Neural cell (in vitro differentiated cells): ENCODE data around the gene UBFD1. TPM values are rescaled to one million over a fixed set of nuclear protein-coding genes. Genes with fewer than 3 reads are reported as not detected.

Experiments
- H2AFZ ChIP-seq: fragments of 200-600, 300-800 bp; sonication (generic), shearing (Covaris generic); 2 replicates; pipeline ENCODE4 v1.6.0; 2014; ENCODE audit warnings: low read depth, mild to moderate bottlenecking, antibody characterized with exemption, low read length, moderate library complexity
- H3F3A ChIP-seq: fragments of 200-600 bp; shearing (Covaris generic); 2 replicates; pipeline ENCODE4 v1.6.1; 2016; ENCODE audit warnings: mild to moderate bottlenecking, moderate library complexity, mixed read lengths, antibody characterized with exemption, low read length; ENCODE audit not compliant: insufficient read depth, poor library complexity, severe bottlenecking
- H3K27ac ChIP-seq: fragments of 200-600, 300-800 bp; sonication (generic), shearing (Covaris generic); 2 replicates; pipeline ENCODE4 v1.5.1; 2014; ENCODE audit warnings: mild to moderate bottlenecking, low read length, moderate library complexity
- H3K27me3 ChIP-seq: fragments of 300-800, 200-600 bp; sonication (generic), shearing (Covaris generic); 2 replicates; pipeline ENCODE4 v1.6.0; 2014; ENCODE audit warnings: mild to moderate bottlenecking, low read depth, low read length, moderate library complexity; ENCODE audit not compliant: insufficient read depth
- H3K36me3 ChIP-seq: fragments of 300-800, 200-600 bp; sonication (generic), shearing (Covaris generic); 2 replicates; pipeline ENCODE4 v1.5.1; 2014; ENCODE audit warnings: mild to moderate bottlenecking, antibody characterized with exemption, low read length, moderate library complexity; ENCODE audit not compliant: insufficient read depth
- H3K4me2 ChIP-seq: fragments of 300-800, 200-600 bp; sonication (generic), shearing (Covaris generic); 2 replicates; pipeline ENCODE4 v1.6.0; 2014; ENCODE audit warnings: mild to moderate bottlenecking, low read length
- H3K4me3 ChIP-seq: fragments of 300-800, 200-600 bp; sonication (generic), shearing (Covaris generic); 2 replicates; pipeline ENCODE4 v1.5.1; 2014; ENCODE audit warnings: mild to moderate bottlenecking, low read length, moderate library complexity
- H3K79me2 ChIP-seq: fragments of 200-600 bp; shearing (Covaris generic); replicated peaks from 2 replicates; pipeline ENCODE4 v1.6.0; 2014; ENCODE audit warnings: mild to moderate bottlenecking, low read length, moderate library complexity; ENCODE audit not compliant: insufficient read depth
- H3K9ac ChIP-seq: fragments of 300-800, 200-600 bp; sonication (generic), shearing (Covaris generic); 2 replicates; pipeline ENCODE4 v1.6.1; 2016; ENCODE audit warnings: mild to moderate bottlenecking, low read length, mixed read lengths
- H3K9me2 ChIP-seq: fragments of 200-600 bp; shearing (Covaris generic); 2 replicates; pipeline ENCODE4 v1.6.1; 2016; ENCODE audit warnings: mild to moderate bottlenecking, low read length, mixed read lengths; ENCODE audit not compliant: insufficient read depth
- H3K9me3 ChIP-seq: fragments of 200-600, 300-800 bp; sonication (generic), shearing (Covaris generic); 2 replicates; pipeline ENCODE4 v1.6.1; 2016; ENCODE audit warnings: mild to moderate bottlenecking, mixed run types, low read length, moderate library complexity, mixed read lengths
- H4K20me1 ChIP-seq: fragments of 200-600 bp; shearing (Covaris generic); 2 replicates; pipeline ENCODE4 v1.6.1; 2016; ENCODE audit warnings: mild to moderate bottlenecking, mixed run types; ENCODE audit not compliant: insufficient read depth
- EP300 ChIP-seq: fragments of 450-650 bp; conservative IDR thresholded peaks from 2 replicates; pipeline ENCODE4 v1.6.1; 2014; ENCODE audit warnings: antibody characterized with exemption, mild to moderate bottlenecking, moderate library complexity; ENCODE audit not compliant: poor library complexity, severe bottlenecking
- EZH2 ChIP-seq: fragments of 200-600, 300-800 bp; shearing (Covaris generic), sonication (generic); IDR thresholded peaks from 2 replicates; pipeline ENCODE4 v1.6.1; 2014; ENCODE audit warnings: antibody characterized with exemption, low read length, borderline replicate concordance, mild to moderate bottlenecking; ENCODE audit not compliant: insufficient read depth, poor library complexity, severe bottlenecking
- MXI1 ChIP-seq: fragments of 450-650 bp; conservative IDR thresholded peaks from 2 replicates; pipeline ENCODE4 v1.6.1; 2014; ENCODE audit warnings: antibody characterized with exemption, mild to moderate bottlenecking; ENCODE audit not compliant: poor library complexity, severe bottlenecking
- POLR2AphosphoS5 ChIP-seq: IDR thresholded peaks from 2 replicates; pipeline ENCODE4 v1.6.1; 2012
- RAD21 ChIP-seq: fragments of 450-650 bp; conservative IDR thresholded peaks from 2 replicates; pipeline ENCODE4 v1.6.1; 2014; ENCODE audit warnings: antibody characterized with exemption, mild to moderate bottlenecking, moderate library complexity
- REST ChIP-seq: IDR thresholded peaks from 2 replicates; pipeline ENCODE4 v1.6.1; 2012; ENCODE audit warnings: borderline replicate concordance
- SMC3 ChIP-seq: fragments of 450-650 bp; conservative IDR thresholded peaks from 2 replicates; pipeline ENCODE4 v1.6.1; 2014; ENCODE audit warnings: antibody characterized with exemption, mild to moderate bottlenecking, moderate library complexity; ENCODE audit not compliant: poor library complexity
- TAF1 ChIP-seq: IDR thresholded peaks from 2 replicates; pipeline ENCODE4 v1.6.1; 2012; ENCODE audit warnings: low read depth
- polyA plus RNA-seq: library from polyadenylated mRNA; depleted of rRNA; stranded (reverse); fragments of >200 nt; gene quantifications from 2 replicates; pipeline ENCODE4 v1.2.3, GENCODE V29; 2014
- TF ChIP-seq, protein P1 (sequence below): fragments of 450-650 bp; IDR thresholded peaks from 2 replicates; pipeline ENCODE4 v1.5.1; 2014; ENCODE audit warnings: antibody characterized with exemption, mild to moderate bottlenecking, moderate library complexity; ENCODE audit not compliant: poor library complexity, severe bottlenecking

UBFD1 gene
- polyA plus RNA-seq, 1 donor from 2014 or later, result 94.3 TPM

- H3K9ac ChIP-seq, result no peak overlapping the region
- H3K4me3 ChIP-seq, result no peak overlapping the region
- no peaks in the 10 kb centered on the region for H3F3A ChIP-seq
- H3K9me2 ChIP-seq, result no peaks in the 10 kb centered on the region
- no peaks in the 10 kb centered on the region for H3K9me3 ChIP-seq
- H3K4me2 ChIP-seq, result no peak overlapping the region
- H4K20me1 ChIP-seq, result no peaks in the 10 kb centered on the region
- H3K27me3 ChIP-seq, result no peaks in the 10 kb centered on the region
- H3K79me2 ChIP-seq, result no peaks in the 10 kb centered on the region
- no peak overlapping the region for H2AFZ ChIP-seq
- H3K36me3 ChIP-seq, result no peaks in the 10 kb centered on the region
- TF ChIP-seq EP300 (no peak), POLR2AphosphoS5 (no peak), TAF1 (no peak), RAD21 (no peak), REST (no peak), MXI1 (no peak), SMC3 (no peak), EZH2 (no peak)
- TF ChIP-seq, protein P1, sequence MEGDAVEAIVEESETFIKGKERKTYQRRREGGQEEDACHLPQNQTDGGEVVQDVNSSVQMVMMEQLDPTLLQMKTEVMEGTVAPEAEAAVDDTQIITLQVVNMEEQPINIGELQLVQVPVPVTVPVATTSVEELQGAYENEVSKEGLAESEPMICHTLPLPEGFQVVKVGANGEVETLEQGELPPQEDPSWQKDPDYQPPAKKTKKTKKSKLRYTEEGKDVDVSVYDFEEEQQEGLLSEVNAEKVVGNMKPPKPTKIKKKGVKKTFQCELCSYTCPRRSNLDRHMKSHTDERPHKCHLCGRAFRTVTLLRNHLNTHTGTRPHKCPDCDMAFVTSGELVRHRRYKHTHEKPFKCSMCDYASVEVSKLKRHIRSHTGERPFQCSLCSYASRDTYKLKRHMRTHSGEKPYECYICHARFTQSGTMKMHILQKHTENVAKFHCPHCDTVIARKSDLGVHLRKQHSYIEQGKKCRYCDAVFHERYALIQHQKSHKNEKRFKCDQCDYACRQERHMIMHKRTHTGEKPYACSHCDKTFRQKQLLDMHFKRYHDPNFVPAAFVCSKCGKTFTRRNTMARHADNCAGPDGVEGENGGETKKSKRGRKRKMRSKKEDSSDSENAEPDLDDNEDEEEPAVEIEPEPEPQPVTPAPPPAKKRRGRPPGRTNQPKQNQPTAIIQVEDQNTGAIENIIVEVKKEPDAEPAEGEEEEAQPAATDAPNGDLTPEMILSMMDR, result no peak
- no peak overlapping the region for H3K27ac ChIP-seq
These were observed 27.5 kb upstream of the UBFD1 start for GRCh38 chr16:23530062-23530461.

GRCh38 chr16:23532448-23532847 lies 25.1 kb upstream of the UBFD1 start:
- H3K36me3 ChIP-seq, result no peaks in the 10 kb centered on the region
- H3K4me2 ChIP-seq, result no peak overlapping the region
- no peaks in the 10 kb centered on the region for H3K9me3 ChIP-seq
- H2AFZ ChIP-seq, result no peak overlapping the region
- no peaks in the 10 kb centered on the region for H3K9me2 ChIP-seq
- no peak overlapping the region for H3K27ac ChIP-seq
- no peak for TF ChIP-seq RAD21
- TF ChIP-seq, protein P1, result no peak
- no peak for TF ChIP-seq EP300
- TF ChIP-seq POLR2AphosphoS5, result no peak
- H4K20me1 ChIP-seq, result no peaks in the 10 kb centered on the region
- H3K4me3 ChIP-seq, result no peak overlapping the region
- no peak overlapping the region for H3K9ac ChIP-seq
- no peaks in the 10 kb centered on the region for H3F3A ChIP-seq
- no peaks in the 10 kb centered on the region for H3K79me2 ChIP-seq
- H3K27me3 ChIP-seq, result no peaks in the 10 kb centered on the region
